HUDEP-2 (cell line): ENCODE data around the gene CFAP298.
"Not testable (repeated sequence)": the region's sequence is repeated elsewhere in the genome, so short reads cannot be mapped to it uniquely, and the experiment has no call there.

ENCODE experiments used
- DNase-seq, 76 experiments: peaks; one replicate each; lab custom pipeline; 2025; ENCODE audit not compliant: unreplicated experiment in 76 of 76; lab: John Stamatoyannopoulos, UW

CFAP298 gene

GRCh38 chr21:32612075-32612998 is at the start of gene CFAP298:
CFAP298 (minus strand) TSS chr21:32612377; CDS start chr21:32612243, 134 bp downstream.
- DNase-seq, result peak; percentile 40 to 100 (median 92)

GRCh38 chr21:32661026-32661782 is 49.0 kb upstream of the CFAP298 start:
- not testable (repeated sequence) for DNase-seq

- DNase-seq, result no peak
Observed at GRCh38 chr21:32658524-32658923, 46.3 kb upstream of the CFAP298 start.

GRCh38 chr21:32653326-32653901 is 41.2 kb upstream of the CFAP298 start:
- DNase-seq, result peak in 38 of 76 experiments; percentile 5 to 69 (median 38)

GRCh38 chr21:32648165-32648564 is 36.0 kb upstream of the CFAP298 start:
- no peak for DNase-seq

GRCh38 chr21:32645261-32646182 is 33.3 kb upstream of the CFAP298 start:
- peak in 12 of 76 experiments; percentile 13 to 69 (median 47) for DNase-seq

GRCh38 chr21:32641710-32642698 is 29.8 kb upstream of the CFAP298 start:
- DNase-seq, result no peak

GRCh38 chr21:32626621-32627196 is 14.5 kb upstream of the CFAP298 start:
- DNase-seq, result no peak

GRCh38 chr21:32618218-32618617 is 6.0 kb upstream of the CFAP298 start:
- DNase-seq, result not testable (repeated sequence)

GRCh38 chr21:32613436-32614043 is 1.4 kb upstream of the CFAP298 start:
- DNase-seq, result no peak

GRCh38 chr21:32612999-32613337 is 791 bp upstream of the CFAP298 start:
- DNase-seq, result peak in 2 of 76 experiments; percentile 61 to 95

GRCh38 chr21:32611471-32611997 is 643 bp downstream of the CFAP298 start:
- peak in 47 of 76 experiments; percentile 10 to 54 (median 35) for DNase-seq

GRCh38 chr21:32610940-32611339 is 1.2 kb downstream of the CFAP298 start:
- not testable (repeated sequence) for DNase-seq

- no peak for DNase-seq
Observed at GRCh38 chr21:32608851-32609250, 3.3 kb downstream of the CFAP298 start.

- no peak for DNase-seq
Observed at GRCh38 chr21:32605469-32605868, 6.7 kb downstream of the CFAP298 start.

- DNase-seq, result no peak
Observed at GRCh38 chr21:32604464-32604863, 7.7 kb downstream of the CFAP298 start.

- DNase-seq, result no peak
Observed at GRCh38 chr21:32603131-32603530, 9.0 kb downstream of the CFAP298 start.

GRCh38 chr21:32602099-32602498 is 10.1 kb downstream of the CFAP298 start:
- no peak for DNase-seq
